BE2C (cell line): Measurements from ENCODE around the gene PDCD6IP.

Experiments used
- DNase-seq: peaks from one replicate; pipeline ENCODE4 v3.0.0-alpha.2; 2020
- H3K27me3 ChIP-seq: fragments of 250-450 bp; sonication (Bioruptor Pico); 2 replicates; pipeline ENCODE4 v1.5.1; 2020; ENCODE audit warnings: mild to moderate bottlenecking
- H3K36me3 ChIP-seq: fragments of 250-450 bp; sonication (Bioruptor Pico); 2 replicates; pipeline ENCODE4 v1.5.1; 2020; ENCODE audit warnings: mild to moderate bottlenecking
- H3K4me1 ChIP-seq: fragments of 250-450 bp; sonication (Bioruptor Pico); 2 replicates; pipeline ENCODE4 v1.5.1; 2020
- H3K4me3 ChIP-seq: 2 replicates; pipeline ENCODE4 v1.5.1; 2011; ENCODE audit warnings: low read depth, low read length
- H3K9me3 ChIP-seq: fragments of 250-450 bp; sonication (Bioruptor Pico); 2 replicates; pipeline ENCODE4 v1.5.1; 2020
- CTCF ChIP-seq: IDR thresholded peaks from 2 replicates; pipeline ENCODE4 v1.5.1; 2012; ENCODE audit warnings: mild to moderate bottlenecking, low read depth, low read length

PDCD6IP gene

GRCh38 chr3:33825111-33825510 lies 26.7 kb downstream of the PDCD6IP start:
- Histone ChIP-seq H3K36me3 (no peaks in the 10 kb centered on the region; the same call in 1 of the 2 replicates), H3K4me3 (no peak overlapping the region), H3K27me3 (no peaks in the 10 kb centered on the region), H3K9me3 (no peaks in the 10 kb centered on the region), H3K4me1 (no peaks in the 10 kb centered on the region)
- TF ChIP-seq CTCF = no peak
- DNase-seq = no peak

- no peak overlapping the region for H3K4me3 ChIP-seq
- no peak for TF ChIP-seq CTCF
- no peaks in the 10 kb centered on the region for H3K9me3 ChIP-seq
- H3K36me3 ChIP-seq = no peaks in the 10 kb centered on the region; the same call in 1 of the 2 replicates
- DNase-seq = no peak
- no peaks in the 10 kb centered on the region for H3K4me1 ChIP-seq
- H3K27me3 ChIP-seq = no peaks in the 10 kb centered on the region
These were observed 27.8 kb downstream of the PDCD6IP start for GRCh38 chr3:33826206-33826605.

GRCh38 chr3:33826688-33827087 lies 28.3 kb downstream of the PDCD6IP start:
- no peak for DNase-seq
- TF ChIP-seq CTCF = no peak
- H3K36me3 ChIP-seq = no peaks in the 10 kb centered on the region; the same call in 1 of the 2 replicates
- H3K27me3 ChIP-seq = no peaks in the 10 kb centered on the region
- no peaks in the 10 kb centered on the region for H3K4me1 ChIP-seq
- no peak overlapping the region for H3K4me3 ChIP-seq
- H3K9me3 ChIP-seq = no peaks in the 10 kb centered on the region

- Histone ChIP-seq H3K36me3 (no peaks in the 10 kb centered on the region), H3K9me3 (no peaks in the 10 kb centered on the region), H3K4me1 (no peaks in the 10 kb centered on the region), H3K27me3 (no peaks in the 10 kb centered on the region), H3K4me3 (no peak overlapping the region)
- DNase-seq = no peak
- no peak for TF ChIP-seq CTCF
These were observed 31.3 kb downstream of the PDCD6IP start for GRCh38 chr3:33829720-33830119.

- no peaks in the 10 kb centered on the region for H3K36me3 ChIP-seq
- H3K9me3 ChIP-seq = no peaks in the 10 kb centered on the region
- no peak for TF ChIP-seq CTCF
- H3K4me1 ChIP-seq = no peaks in the 10 kb centered on the region
- no peaks in the 10 kb centered on the region for H3K27me3 ChIP-seq
- H3K4me3 ChIP-seq = no peak overlapping the region
- no peak for DNase-seq
These were observed 32.6 kb downstream of the PDCD6IP start for GRCh38 chr3:33831053-33831452.

GRCh38 chr3:33833408-33834095 lies 35.1 kb downstream of the PDCD6IP start:
- no peak overlapping the region for H3K4me3 ChIP-seq
- TF ChIP-seq CTCF = no peak
- no peaks in the 10 kb centered on the region for H3K9me3 ChIP-seq
- H3K27me3 ChIP-seq = no peaks in the 10 kb centered on the region
- DNase-seq = no peak
- no peaks in the 10 kb centered on the region for H3K4me1 ChIP-seq
- no peaks in the 10 kb centered on the region for H3K36me3 ChIP-seq
